ENCODE results near the gene NFYB. TPM values are rescaled to one million over a fixed set of nuclear protein-coding genes. Genes with fewer than 3 reads are reported as not detected.

Gene NFYB
- total RNA-seq, 1 experiment from 2014 or later: 36.9 TPM

DNA sequence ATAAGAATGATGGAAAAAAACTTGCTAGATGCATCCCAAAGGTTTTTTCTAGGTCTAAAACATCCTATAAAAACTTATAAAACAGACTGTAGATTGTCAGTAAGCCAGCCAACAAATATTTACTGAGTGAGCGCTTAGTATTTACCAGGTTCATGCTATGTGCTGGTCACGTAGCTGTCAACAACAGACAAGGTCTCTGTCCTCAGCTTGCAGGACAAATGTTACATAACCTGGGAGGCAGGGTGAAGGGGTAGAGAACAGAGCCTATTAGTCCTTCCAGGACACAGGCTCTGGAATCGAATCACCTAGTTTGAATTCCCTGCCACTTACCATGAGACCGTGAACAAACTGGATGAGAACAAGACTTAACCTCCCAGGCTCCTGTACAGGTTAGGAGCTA, 6.4 kb downstream of the NFYB start:
- Mint-ChIP-seq H3K27ac (ENCODE audit: unreplicated experiment) (no peak overlapping the region), H3K36me3 (ENCODE audit: insufficient read depth, unreplicated experiment) (peaks cover 16% of the 10 kb centered on the region), H3K9me3 (ENCODE audit: unreplicated experiment) (no peaks in the 10 kb centered on the region), H3K4me3 (ENCODE audit: unreplicated experiment) (no peak overlapping the region), H3K4me1 (ENCODE audit: low read depth, unreplicated experiment) (peaks cover 16% of the 10 kb centered on the region), H3K27me3 (ENCODE audit: insufficient read depth, unreplicated experiment) (no peaks in the 10 kb centered on the region)
- POLR2A ChIA-PET: no interaction called here
- no peaks in the 10 kb centered on the region for H3K9me3 ChIP-seq
- peaks cover 9% of the 10 kb centered on the region; the same call in 1 of the 2 replicates for H3K4me1 ChIP-seq
- H3K4me3 ChIP-seq (ENCODE audit: low read depth, low read length): no peak overlapping the region
- H3K36me3 ChIP-seq (ENCODE audit: control insufficient read depth, insufficient read depth, low read length): peaks cover 3% of the 10 kb centered on the region; the same call in 1 of the 2 replicates
- BruUV-seq (replicated peaks): no TSS peak
- CTCF ChIA-PET: no interaction called here
- no peaks in the 10 kb centered on the region for H3K27me3 ChIP-seq (replicated peaks; ENCODE audit: control insufficient read depth, insufficient read depth, low read length)
- intact Hi-C loops (cut with micrococcal nuclease; ENCODE audit: unreplicated experiment): no loop called here
- TF ChIP-seq, protein P1, sequence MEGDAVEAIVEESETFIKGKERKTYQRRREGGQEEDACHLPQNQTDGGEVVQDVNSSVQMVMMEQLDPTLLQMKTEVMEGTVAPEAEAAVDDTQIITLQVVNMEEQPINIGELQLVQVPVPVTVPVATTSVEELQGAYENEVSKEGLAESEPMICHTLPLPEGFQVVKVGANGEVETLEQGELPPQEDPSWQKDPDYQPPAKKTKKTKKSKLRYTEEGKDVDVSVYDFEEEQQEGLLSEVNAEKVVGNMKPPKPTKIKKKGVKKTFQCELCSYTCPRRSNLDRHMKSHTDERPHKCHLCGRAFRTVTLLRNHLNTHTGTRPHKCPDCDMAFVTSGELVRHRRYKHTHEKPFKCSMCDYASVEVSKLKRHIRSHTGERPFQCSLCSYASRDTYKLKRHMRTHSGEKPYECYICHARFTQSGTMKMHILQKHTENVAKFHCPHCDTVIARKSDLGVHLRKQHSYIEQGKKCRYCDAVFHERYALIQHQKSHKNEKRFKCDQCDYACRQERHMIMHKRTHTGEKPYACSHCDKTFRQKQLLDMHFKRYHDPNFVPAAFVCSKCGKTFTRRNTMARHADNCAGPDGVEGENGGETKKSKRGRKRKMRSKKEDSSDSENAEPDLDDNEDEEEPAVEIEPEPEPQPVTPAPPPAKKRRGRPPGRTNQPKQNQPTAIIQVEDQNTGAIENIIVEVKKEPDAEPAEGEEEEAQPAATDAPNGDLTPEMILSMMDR (IDR thresholded peaks at IDR 0.05; ENCODE audit: insufficient read depth in 1 of 2, low read depth in 1 of 2, low read length in 1 of 2, severe bottlenecking in 1 of 2, unreplicated experiment in 1 of 2): no peak
- DNase-seq: no peak

DNA sequence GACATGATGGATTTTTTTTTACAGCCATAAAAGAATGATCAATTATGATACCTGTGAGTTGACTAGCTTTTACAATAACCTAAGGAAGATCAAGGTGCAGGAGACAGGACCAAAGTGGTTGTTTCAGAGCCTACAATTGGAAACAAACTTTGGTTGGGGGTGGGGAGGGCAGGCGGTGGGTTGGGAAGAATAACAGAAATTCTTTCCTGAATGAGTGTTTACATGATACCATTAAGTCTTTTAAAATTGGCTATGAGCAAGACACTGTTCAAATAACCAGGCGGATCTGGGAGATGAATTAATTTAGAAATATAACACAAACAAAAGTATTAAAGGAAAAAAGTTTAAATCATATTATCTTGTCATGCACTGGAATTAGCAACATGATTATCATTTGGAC, 7.2 kb downstream of the NFYB start:
- Mint-ChIP-seq H3K27me3 (ENCODE audit: insufficient read depth, unreplicated experiment) (no peaks in the 10 kb centered on the region), H3K9me3 (ENCODE audit: unreplicated experiment) (no peaks in the 10 kb centered on the region), H3K4me3 (ENCODE audit: unreplicated experiment) (no peak overlapping the region), H3K4me1 (ENCODE audit: low read depth, unreplicated experiment) (peaks cover 16% of the 10 kb centered on the region), H3K27ac (ENCODE audit: unreplicated experiment) (no peak overlapping the region), H3K36me3 (ENCODE audit: insufficient read depth, unreplicated experiment) (peaks cover 25% of the 10 kb centered on the region)
- ChIA-PET CTCF (no interaction called here), POLR2A (interaction anchor here (0.7 kb wide), 1 partner anchor 1129 kb away, joined by 3 read pairs; no protein-coding TSS in a partner anchor)
- H3K27me3 ChIP-seq (replicated peaks; ENCODE audit: control insufficient read depth, insufficient read depth, low read length): no peaks in the 10 kb centered on the region
- no peak for DNase-seq
- no TSS peak for BruUV-seq (replicated peaks)
- 0 out of 2 replicates have a peak, but pooled peaks cover 4% of the 10 kb centered on the region for H3K4me1 ChIP-seq
- TF ChIP-seq, protein P1 (IDR thresholded peaks at IDR 0.05; ENCODE audit: insufficient read depth in 1 of 2, low read depth in 1 of 2, low read length in 1 of 2, severe bottlenecking in 1 of 2, unreplicated experiment in 1 of 2): no peak
- no peaks in the 10 kb centered on the region for H3K9me3 ChIP-seq
- intact Hi-C loops (cut with micrococcal nuclease; ENCODE audit: unreplicated experiment): no loop called here
- peaks cover 3% of the 10 kb centered on the region; the same call in 1 of the 2 replicates for H3K36me3 ChIP-seq (ENCODE audit: control insufficient read depth, insufficient read depth, low read length)
- H3K4me3 ChIP-seq (ENCODE audit: low read depth, low read length): no peak overlapping the region

DNA sequence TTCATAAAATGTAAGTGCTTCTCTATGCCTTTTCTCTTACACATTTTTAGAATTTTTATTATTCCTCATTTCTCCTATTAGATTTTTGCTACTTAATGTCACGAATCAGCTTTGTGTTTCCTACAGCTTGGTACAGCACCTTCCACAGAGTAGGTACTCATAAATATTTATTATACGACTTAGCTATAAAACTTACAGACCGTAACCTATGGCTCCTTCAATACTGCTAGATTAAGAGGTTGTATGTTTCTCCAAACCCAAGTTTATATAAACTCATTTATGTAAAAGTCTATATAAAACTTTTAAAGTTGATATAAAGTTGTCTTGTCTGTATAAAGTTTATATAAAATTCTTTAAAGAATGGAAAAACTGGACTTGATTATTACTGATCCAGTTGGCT, 11.5 kb downstream of the NFYB start:
- intact Hi-C loops (cut with micrococcal nuclease; ENCODE audit: unreplicated experiment): no loop called here
- Histone ChIP-seq H3K4me3 (ENCODE audit: low read depth, low read length) (no peak overlapping the region), H3K9me3 (no peaks in the 10 kb centered on the region), H3K27me3 (replicated peaks; ENCODE audit: control insufficient read depth, insufficient read depth, low read length) (no peaks in the 10 kb centered on the region), H3K4me1 (peaks cover 7% of the 10 kb centered on the region), H3K36me3 (ENCODE audit: control insufficient read depth, insufficient read depth, low read length) (no peaks in the 10 kb centered on the region; the same call in 1 of the 2 replicates)
- peaks cover 6% of the 10 kb centered on the region for H3K4me1 Mint-ChIP-seq (ENCODE audit: low read depth, unreplicated experiment)
- ChIA-PET CTCF (no interaction called here), POLR2A (no interaction called here)
- no TSS peak for BruUV-seq (replicated peaks)
- H3K9me3 Mint-ChIP-seq (ENCODE audit: unreplicated experiment): no peaks in the 10 kb centered on the region
- no peak overlapping the region for H3K27ac Mint-ChIP-seq (ENCODE audit: unreplicated experiment)
- H3K36me3 Mint-ChIP-seq (ENCODE audit: insufficient read depth, unreplicated experiment): peaks cover 53% of the 10 kb centered on the region
- TF ChIP-seq, protein P1 (IDR thresholded peaks at IDR 0.05; ENCODE audit: insufficient read depth in 1 of 2, low read depth in 1 of 2, low read length in 1 of 2, severe bottlenecking in 1 of 2, unreplicated experiment in 1 of 2): no peak
- no peak overlapping the region for H3K4me3 Mint-ChIP-seq (ENCODE audit: unreplicated experiment)
- no peak for DNase-seq
- H3K27me3 Mint-ChIP-seq (ENCODE audit: insufficient read depth, unreplicated experiment): no peaks in the 10 kb centered on the region
